Smooth muscle cell (in vitro differentiated cells): ENCODE data around the gene CALN1. TPM values are rescaled to one million over a fixed set of nuclear protein-coding genes. Genes with fewer than 3 reads are reported as not detected.

Experiments used
- DNase-seq: peaks from one replicate; lab custom pipeline; 2025; ENCODE audit not compliant: unreplicated experiment; lab: John Stamatoyannopoulos, UW
- H2AFZ ChIP-seq: fragments of 200-600 bp; sonication (generic); 2 replicates; pipeline ENCODE4 v1.6.0; 2016; ENCODE audit warnings: antibody characterized with exemption, low read depth, mild to moderate bottlenecking
- H3F3A ChIP-seq: fragments of 200-600 bp; sonication (generic); 2 replicates; pipeline ENCODE4 v1.6.0; 2017; ENCODE audit warnings: antibody characterized with exemption, low read depth
- H3K27ac ChIP-seq: fragments of 200-600 bp; sonication (generic); 2 replicates; pipeline ENCODE4 v1.5.1; 2016; ENCODE audit warnings: low read depth, mild to moderate bottlenecking
- H3K27me3 ChIP-seq: fragments of 200-600 bp; sonication (generic); 2 replicates; pipeline ENCODE4 v1.6.1; 2016; ENCODE audit warnings: low read depth, mild to moderate bottlenecking
- H3K36me3 ChIP-seq: fragments of 200-600 bp; sonication (generic); 2 replicates; pipeline ENCODE4 v1.5.1; 2016; ENCODE audit warnings: low read depth
- H3K4me1 ChIP-seq: fragments of 200-600 bp; sonication (generic); 2 replicates; pipeline ENCODE4 v1.5.1; 2016; ENCODE audit warnings: low read depth
- H3K4me2 ChIP-seq: fragments of 200-600 bp; sonication (generic); 2 replicates; pipeline ENCODE4 v1.6.0; 2016; ENCODE audit warnings: mild to moderate bottlenecking
- H3K4me3 ChIP-seq: fragments of 200-600 bp; sonication (generic); 2 replicates; pipeline ENCODE4 v1.5.1; 2016; ENCODE audit warnings: mild to moderate bottlenecking
- H3K79me2 ChIP-seq: fragments of 200-600 bp; sonication (generic); 2 replicates; pipeline ENCODE4 v1.6.0; 2016; ENCODE audit warnings: low read depth, mild to moderate bottlenecking
- H3K9ac ChIP-seq: fragments of 200-600 bp; sonication (generic); 2 replicates; pipeline ENCODE4 v1.6.0; 2016; ENCODE audit warnings: low read depth
- H3K9me3 ChIP-seq: fragments of 200-600 bp; sonication (generic); replicated peaks from 2 replicates; pipeline ENCODE4 v1.5.1; 2016; ENCODE audit warnings: low read depth
- H4K20me1 ChIP-seq: fragments of 200-600 bp; sonication (generic); 2 replicates; pipeline ENCODE4 v1.6.0; 2016; ENCODE audit warnings: low read depth
- CTCF ChIP-seq: fragments of 200-600 bp; sonication (generic); IDR thresholded peaks from 2 replicates; pipeline ENCODE4 v1.5.1; 2017; ENCODE audit warnings: borderline replicate concordance, mild to moderate bottlenecking, antibody characterized with exemption; ENCODE audit not compliant: insufficient read depth, poor library complexity, severe bottlenecking
- WGBS: methylation state at CpG from one replicate; pipeline ENCODE4 v1.1.7; 2016; ENCODE audit warnings: low lambda C conversion rate; 5-methylcytosine and 5-hydroxymethylcytosine counted together
- polyA plus RNA-seq: library from polyadenylated mRNA; unstranded; fragments of >200 nt; fragmentation: Nextera tagmentation; extraction: Ambion mirVana; gene quantifications from 2 replicates; pipeline ENCODE4 v1.2.1, GENCODE V29; 2016
- total RNA-seq: library from RNA; depleted of rRNA; stranded (reverse); fragments of >200 nt; gene quantifications from 2 replicates; pipeline ENCODE4 v1.2.3, GENCODE V29; 2014

CALN1 gene
- total and polyA plus RNA-seq, 2 experiments from 2014 or later, result not detected

- peaks cover 6% of the 10 kb centered on the region for H3K9me3 ChIP-seq
- DNase-seq, result no peak
- H4K20me1 ChIP-seq, result no peaks in the 10 kb centered on the region
- peaks cover 5% of the 10 kb centered on the region for H3K27me3 ChIP-seq
- no peaks in the 10 kb centered on the region for H3F3A ChIP-seq
- no peak overlapping the region for H2AFZ ChIP-seq
- H3K36me3 ChIP-seq, result no peaks in the 10 kb centered on the region
- WGBS, result 88% methylated on average over 5 of the region's 5 CpGs
- no peaks in the 10 kb centered on the region for H3K79me2 ChIP-seq
- peaks cover 4% of the 10 kb centered on the region for H3K4me1 ChIP-seq
- no peak for TF ChIP-seq CTCF
- no peak overlapping the region for H3K9ac ChIP-seq
- no peak overlapping the region for H3K27ac ChIP-seq
- H3K4me2 ChIP-seq, result no peak overlapping the region
- no peak overlapping the region for H3K4me3 ChIP-seq
These were observed 626.9 kb downstream of the CALN1 start for GRCh38 chr7:71785216-71785615.

GRCh38 chr7:71784781-71785180, 627.4 kb downstream of the CALN1 start:
- DNase-seq, result no peak

GRCh38 chr7:71784180-71784579, 628.0 kb downstream of the CALN1 start:
- H3K4me1 ChIP-seq, result peaks cover 4% of the 10 kb centered on the region
- peaks cover 10% of the 10 kb centered on the region for H3K27me3 ChIP-seq
- H2AFZ ChIP-seq, result no peak overlapping the region
- no peak overlapping the region for H3K9ac ChIP-seq
- 68% methylated on average over 3 of the region's 3 CpGs for WGBS
- H3K27ac ChIP-seq, result no peak overlapping the region
- no peaks in the 10 kb centered on the region for H4K20me1 ChIP-seq
- TF ChIP-seq CTCF, result no peak
- peaks cover 6% of the 10 kb centered on the region for H3K9me3 ChIP-seq
- DNase-seq, result no peak
- no peak overlapping the region for H3K4me3 ChIP-seq
- no peak overlapping the region for H3K4me2 ChIP-seq
- H3K79me2 ChIP-seq, result no peaks in the 10 kb centered on the region
- H3K36me3 ChIP-seq, result no peaks in the 10 kb centered on the region
- no peaks in the 10 kb centered on the region for H3F3A ChIP-seq

More at GRCh38 chr7:71784781-71785180, 627.4 kb downstream of the CALN1 start:
- H3K9me3 ChIP-seq, result peaks cover 6% of the 10 kb centered on the region
- no peaks in the 10 kb centered on the region for H3K79me2 ChIP-seq
- WGBS, result 95% methylated on average over 6 of the region's 6 CpGs
- no peak for TF ChIP-seq CTCF
- H3K4me2 ChIP-seq, result no peak overlapping the region
- no peak overlapping the region for H2AFZ ChIP-seq
- H3F3A ChIP-seq, result no peaks in the 10 kb centered on the region
- no peaks in the 10 kb centered on the region for H4K20me1 ChIP-seq
- no peak overlapping the region for H3K4me3 ChIP-seq
- peaks cover 4% of the 10 kb centered on the region for H3K4me1 ChIP-seq
- H3K27ac ChIP-seq, result no peak overlapping the region
- H3K9ac ChIP-seq, result no peak overlapping the region
- peaks cover 10% of the 10 kb centered on the region for H3K27me3 ChIP-seq
- no peaks in the 10 kb centered on the region for H3K36me3 ChIP-seq

- Histone ChIP-seq H3K9ac (no peak overlapping the region), H3K27ac (no peak overlapping the region), H3K79me2 (no peaks in the 10 kb centered on the region), H3K4me1 (peaks cover 4% of the 10 kb centered on the region), H3K4me2 (no peak overlapping the region), H3K36me3 (no peaks in the 10 kb centered on the region), H4K20me1 (no peaks in the 10 kb centered on the region), H3F3A (no peaks in the 10 kb centered on the region), H3K27me3 (peaks cover 10% of the 10 kb centered on the region), H3K9me3 (peaks cover 6% of the 10 kb centered on the region), H2AFZ (no peak overlapping the region), H3K4me3 (no peak overlapping the region)
- DNase-seq, result no peak
- TF ChIP-seq CTCF, result no peak
- 77% methylated on average over 3 of the region's 3 CpGs for WGBS
These were observed 628.4 kb downstream of the CALN1 start for GRCh38 chr7:71783779-71784178.
